NCI-H2227 (cell line): ENCODE measurements around the gene PIAS3.
A peak's percentile ranks its signal among the peaks of the same experiment; 100 is the strongest.

Experiments
- DNase-seq: peaks from one replicate; lab custom pipeline; 2025; ENCODE audit not compliant: unreplicated experiment; lab: John Stamatoyannopoulos, UW

PIAS3 gene

GRCh38 chr1:145858901-145859490 lies at the start of gene PIAS3:
TSS of gene PIAS3 (minus strand) at chr1:145859081. CDS start at chr1:145858990, 91 bp downstream.
- peak; percentile 97 for DNase-seq

- DNase-seq, result no peak
These were observed 49.8 kb upstream of the PIAS3 start for GRCh38 chr1:145908653-145909052.

GRCh38 chr1:145906954-145907753 lies 48.3 kb upstream of the PIAS3 start:
- no peak for DNase-seq

GRCh38 chr1:145901312-145902021 lies 42.6 kb upstream of the PIAS3 start:
- no peak for DNase-seq

- no peak for DNase-seq
These were observed 39.9 kb upstream of the PIAS3 start for GRCh38 chr1:145898756-145899155.

GRCh38 chr1:145897969-145898368 lies 39.1 kb upstream of the PIAS3 start:
- DNase-seq, result no peak

- DNase-seq, result no peak
These were observed 36.6 kb upstream of the PIAS3 start for GRCh38 chr1:145895471-145895870.

GRCh38 chr1:145893306-145894055 lies 34.6 kb upstream of the PIAS3 start:
- no peak for DNase-seq

- DNase-seq, result no peak
These were observed 33.7 kb upstream of the PIAS3 start for GRCh38 chr1:145892486-145893087.

- DNase-seq, result peak; percentile 96
These were observed 33.0 kb upstream of the PIAS3 start for GRCh38 chr1:145891587-145892485.

GRCh38 chr1:145891143-145891542 lies 32.3 kb upstream of the PIAS3 start:
- no peak for DNase-seq

- DNase-seq, result no peak
These were observed 30.8 kb upstream of the PIAS3 start for GRCh38 chr1:145889722-145890121.

- no peak for DNase-seq
These were observed 28.8 kb upstream of the PIAS3 start for GRCh38 chr1:145887631-145888030.

GRCh38 chr1:145886816-145887215 lies 27.9 kb upstream of the PIAS3 start:
- DNase-seq, result no peak

GRCh38 chr1:145886390-145886789 lies 27.5 kb upstream of the PIAS3 start:
- DNase-seq, result no peak

GRCh38 chr1:145885738-145886287 lies 26.9 kb upstream of the PIAS3 start, which contains the start of gene ANKRD35:
TSS of gene ANKRD35 (minus strand) at chr1:145885866. CDS start at chr1:145885758, 108 bp downstream.
- peak; percentile 87 for DNase-seq

GRCh38 chr1:145884675-145885074 lies 25.8 kb upstream of the PIAS3 start:
- no peak for DNase-seq

- DNase-seq, result peak; percentile 71
These were observed 20.9 kb upstream of the PIAS3 start for GRCh38 chr1:145879775-145880174.

GRCh38 chr1:145878724-145879123 lies 19.8 kb upstream of the PIAS3 start:
- DNase-seq, result no peak
